Measurements from ENCODE around the gene PTPRN2.
"Not testable (repeated sequence)": the region's sequence is repeated elsewhere in the genome, so short reads cannot be mapped to it uniquely, and the experiment has no call there.

Gene PTPRN2

DNA sequence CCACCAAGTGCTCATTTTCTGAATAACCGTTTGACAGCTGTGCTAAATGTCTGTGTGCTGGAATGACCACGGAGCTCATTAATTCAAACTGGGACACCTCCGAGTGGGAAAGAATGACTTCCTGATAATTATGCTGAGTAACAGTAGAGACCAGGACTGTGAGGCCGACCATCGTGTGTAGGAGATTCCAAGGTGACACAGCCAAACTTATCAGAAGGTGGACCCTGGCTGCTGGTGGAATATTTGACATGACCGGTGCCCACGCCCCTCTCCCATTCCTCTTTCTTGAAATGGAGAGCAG lies 400.0 kb downstream of the PTPRN2 start:
- no peak for DNase-seq

GRCh38 chr7:158186864-158187693 lies 400.5 kb downstream of the PTPRN2 start:
- DNase-seq: no peak

- DNase-seq: no peak
Observed at GRCh38 chr7:158186406-158186805, 401.2 kb downstream of the PTPRN2 start.

DNA sequence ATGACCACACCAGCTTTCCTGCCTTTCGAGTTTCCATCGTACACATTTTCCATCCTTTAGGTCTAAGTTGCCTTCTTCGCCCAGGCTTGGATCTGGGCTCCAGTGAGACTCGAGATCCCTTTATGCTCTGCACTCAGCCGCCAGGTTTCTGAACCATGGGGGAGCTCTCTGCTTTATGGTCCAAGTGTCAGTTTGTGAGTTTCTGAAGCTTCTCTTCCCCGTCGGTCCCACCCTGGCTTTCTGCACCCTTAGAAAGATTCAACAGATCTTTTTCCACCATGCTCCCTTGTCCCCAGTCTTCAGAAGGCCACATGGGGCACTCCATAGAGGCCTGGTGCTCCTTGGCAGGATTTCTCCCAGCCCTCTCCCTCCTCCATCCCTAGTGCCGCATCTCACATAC lies 402.0 kb downstream of the PTPRN2 start:
- DNase-seq: no peak

GRCh38 chr7:158183431-158183830 lies 404.2 kb downstream of the PTPRN2 start:
- DNase-seq: no peak

- no peak for DNase-seq
Observed at GRCh38 chr7:158176561-158177173, 411.0 kb downstream of the PTPRN2 start.

- DNase-seq: no peak
Observed at GRCh38 chr7:158175779-158176178, 411.8 kb downstream of the PTPRN2 start.

- no peak for DNase-seq
Observed at GRCh38 chr7:158174947-158175346, 412.7 kb downstream of the PTPRN2 start.

GRCh38 chr7:158167373-158167772 lies 420.2 kb downstream of the PTPRN2 start:
- DNase-seq: no peak

DNA sequence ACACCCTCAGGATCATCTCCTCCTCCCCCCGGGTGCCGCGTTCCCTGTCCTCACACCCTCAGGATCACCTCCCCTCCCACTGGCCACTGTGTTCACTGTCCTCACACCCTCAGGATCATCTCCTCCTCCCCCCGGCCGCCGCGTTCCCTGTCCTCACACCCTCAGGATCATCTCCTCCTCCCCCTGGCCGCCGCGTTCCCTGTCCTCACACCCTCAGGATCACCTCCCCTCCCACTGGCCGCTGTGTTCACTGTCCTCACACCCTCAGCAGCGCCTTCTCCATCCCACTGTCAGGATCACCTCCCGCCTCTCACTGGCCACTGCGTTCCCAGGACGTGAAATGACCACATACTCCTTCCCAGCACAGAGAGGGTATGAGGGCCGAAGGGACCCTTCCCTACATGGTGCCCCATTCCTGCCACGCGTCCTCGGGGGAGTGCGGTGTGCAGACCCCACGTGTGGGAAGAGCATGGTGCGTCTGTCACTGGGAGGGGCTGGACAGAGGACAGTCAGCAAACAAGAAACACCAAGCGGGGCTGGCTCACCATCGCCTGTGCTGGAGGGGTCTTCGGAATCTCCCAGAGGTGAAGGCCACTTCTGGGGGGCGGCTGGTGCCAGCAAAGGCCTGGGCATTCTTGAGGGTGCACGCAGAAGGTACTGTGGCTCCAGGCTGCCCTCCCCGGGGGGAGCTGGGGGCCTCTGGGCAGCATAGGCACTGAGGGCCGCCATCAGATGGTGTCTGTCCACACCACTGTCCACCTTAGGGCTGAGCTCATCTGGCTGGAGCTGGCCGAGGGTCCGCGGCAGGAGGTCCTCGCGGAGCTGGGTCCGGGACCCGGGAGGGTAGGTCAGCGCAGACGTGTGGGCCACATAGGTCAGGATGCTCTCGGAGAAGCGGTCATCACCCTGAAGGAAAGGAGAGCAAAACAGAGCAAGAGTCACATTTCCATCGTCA lies 421.0 kb downstream of the PTPRN2 start:
- no peak for DNase-seq

- DNase-seq: no peak
Observed at GRCh38 chr7:158165711-158166110, 421.9 kb downstream of the PTPRN2 start.

- DNase-seq: no peak
Observed at GRCh38 chr7:158164101-158165095, 423.2 kb downstream of the PTPRN2 start.

GRCh38 chr7:158161194-158161593 lies 426.4 kb downstream of the PTPRN2 start:
- no peak for DNase-seq

DNA sequence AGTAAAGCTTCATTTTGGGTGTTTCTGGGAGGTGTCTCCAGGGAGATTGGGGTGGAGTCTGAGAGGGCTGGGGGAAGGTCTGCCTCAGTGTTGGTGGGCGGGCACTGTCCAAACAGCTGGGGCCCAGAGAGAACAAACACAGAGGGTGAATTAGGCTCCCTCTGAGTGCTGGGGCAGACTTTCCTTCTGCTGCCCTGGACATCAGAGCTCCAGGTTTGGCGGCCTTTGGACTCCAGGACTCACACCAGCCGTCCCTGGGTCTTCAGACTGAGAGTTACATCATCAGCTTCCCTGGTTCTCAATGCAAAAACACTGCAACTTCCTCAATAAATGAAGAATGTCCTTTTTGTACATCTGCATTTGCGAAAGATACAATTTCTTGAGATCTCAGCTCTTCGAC lies 427.4 kb downstream of the PTPRN2 start:
- DNase-seq: no peak

DNA sequence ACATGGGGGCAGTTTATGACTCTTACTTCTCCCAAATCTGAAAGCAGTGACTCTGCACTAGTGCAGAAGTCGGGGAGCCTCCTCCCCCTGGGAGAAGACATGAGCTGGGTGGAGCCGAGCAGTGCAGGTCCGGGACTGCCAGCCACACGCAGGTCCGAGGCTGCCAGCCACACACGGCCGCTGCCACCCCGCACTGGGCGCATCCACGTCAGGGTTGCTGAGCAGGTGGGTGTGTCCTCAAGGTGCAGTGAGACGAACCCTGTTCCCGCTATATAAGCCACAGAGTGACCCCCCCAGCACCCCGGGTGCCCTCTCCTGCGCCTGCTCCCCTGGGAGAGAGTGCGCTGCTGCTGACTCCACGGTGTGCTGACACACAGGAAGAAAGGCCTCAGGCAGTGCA lies 430.2 kb downstream of the PTPRN2 start:
- DNase-seq: no peak

GRCh38 chr7:158151273-158151672 lies 436.4 kb downstream of the PTPRN2 start:
- not testable (repeated sequence) for DNase-seq

- DNase-seq: no peak
Observed at GRCh38 chr7:158150234-158150633, 437.4 kb downstream of the PTPRN2 start.

DNA sequence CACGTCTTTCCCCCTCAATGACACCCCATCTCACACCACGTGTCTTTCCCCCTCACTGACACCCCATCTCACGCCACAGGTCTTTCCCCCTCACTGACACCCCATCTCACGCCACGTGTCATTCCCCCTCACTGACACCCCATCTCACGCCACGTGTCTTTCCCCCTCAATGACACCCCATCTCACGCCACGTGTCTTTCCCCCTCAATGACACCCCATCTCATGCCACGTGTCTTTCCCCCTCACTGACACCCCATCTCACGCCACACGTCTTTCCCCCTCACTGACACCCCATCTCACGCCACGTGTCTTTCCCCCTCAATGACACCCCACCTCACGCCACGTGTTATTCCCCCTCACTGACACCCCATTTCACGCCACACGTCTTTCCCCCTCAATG lies 440.2 kb downstream of the PTPRN2 start:
- DNase-seq: not testable (repeated sequence)

- DNase-seq: no peak
Observed at GRCh38 chr7:158145370-158145769, 442.3 kb downstream of the PTPRN2 start.

- no peak for DNase-seq
Observed at GRCh38 chr7:158143196-158144120, 444.2 kb downstream of the PTPRN2 start.

- no peak for DNase-seq
Observed at GRCh38 chr7:158142657-158143056, 445.0 kb downstream of the PTPRN2 start.

All from NCI-H1417 treated with DMSO at 0.1 percent for 48 hours (cell line).